Esophagus mucosa (tissue), 1 donor: ENCODE measurements around the gene USP32. TPM values are rescaled to one million over a fixed set of nuclear protein-coding genes. Genes with fewer than 3 reads are reported as not detected.
A peak's percentile ranks its signal among the peaks of the same experiment; 100 is the strongest.

Experiments
- ATAC-seq: fragments of 200-7000 bp; cut with Tn5 transposase; one replicate; pipeline ENCODE4 v1.9.1; 2020
- total RNA-seq: library from RNA; stranded (reverse); gene quantifications from one replicate; pipeline ENCODE4 v1.2.4, GENCODE V29; 2023
- donor health status: DM: yes; HTN: yes; CAD: no.

Gene USP32
- total RNA-seq, 1 donor from 2014 or later, result 53.5 TPM

DNA sequence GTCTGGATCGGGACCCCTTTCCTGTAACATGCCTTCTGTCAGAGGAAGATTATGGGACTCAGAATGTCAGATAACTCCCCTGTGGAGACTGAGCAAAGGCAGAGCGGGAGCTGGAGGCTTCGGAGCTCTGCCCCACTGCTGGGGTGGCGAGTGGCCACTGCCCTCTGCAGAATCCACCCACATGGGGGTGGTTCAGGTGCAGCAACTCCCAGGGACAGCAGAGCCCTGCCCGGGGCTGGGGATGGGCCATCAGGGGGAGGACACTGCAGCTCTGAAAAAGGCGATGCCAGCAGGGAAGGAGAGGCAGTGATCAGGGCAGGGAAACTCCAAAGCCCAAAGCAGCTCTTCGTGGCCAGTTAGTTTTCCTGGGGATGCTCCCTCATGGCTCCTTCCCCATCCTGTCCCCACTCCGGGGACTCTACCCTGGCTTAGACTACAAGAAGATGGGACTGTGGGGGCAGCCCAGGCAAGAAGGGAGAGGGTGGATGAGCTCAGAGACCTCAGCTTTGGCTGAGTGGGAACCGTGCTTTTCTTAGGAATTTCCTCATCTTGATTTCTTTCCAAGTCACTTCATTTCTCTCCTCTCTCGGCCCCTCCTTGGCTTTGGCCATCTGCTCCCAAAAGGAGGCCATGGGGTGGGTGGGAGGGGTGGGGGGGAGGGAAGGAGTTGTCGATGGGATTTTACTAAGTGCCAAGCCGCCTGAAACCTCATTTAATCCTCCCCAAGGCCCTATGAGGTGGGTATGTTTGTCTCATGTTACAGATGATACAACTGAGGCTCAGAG lies 238.1 kb downstream of the USP32 start:
- no peak for ATAC-seq

- ATAC-seq, result no peak
These were observed 240.6 kb downstream of the USP32 start for GRCh38 chr17:60151355-60151754.

- ATAC-seq, result peak; percentile 12
These were observed 242.0 kb downstream of the USP32 start, which contains the start of gene CA4 for GRCh38 chr17:60149691-60150582. CA4 (plus strand) TSS chr17:60149973; CDS start chr17:60150035, 62 bp downstream.

DNA sequence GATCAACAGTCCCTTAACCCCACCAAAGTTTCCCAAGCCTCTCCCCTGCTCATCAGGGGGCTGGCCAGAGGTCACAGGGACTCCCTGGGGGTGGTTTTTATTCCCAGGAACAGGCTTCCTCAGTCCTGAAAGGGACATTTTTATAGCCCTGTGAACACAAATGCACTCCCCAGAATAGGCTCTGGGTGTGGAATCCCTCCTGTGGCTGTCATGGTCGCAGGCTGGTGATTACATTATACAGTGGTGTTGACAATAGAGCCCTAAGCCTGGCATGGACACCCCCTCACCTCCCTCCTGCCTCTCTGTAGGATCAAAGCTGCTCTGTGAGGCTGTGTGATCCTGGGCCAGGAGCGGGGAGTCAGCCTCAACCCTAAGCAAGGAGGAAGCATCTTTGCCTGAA lies 243.6 kb downstream of the USP32 start:
- no peak for ATAC-seq

GRCh38 chr17:60147553-60148223 lies 244.2 kb downstream of the USP32 start:
- no peak for ATAC-seq

DNA sequence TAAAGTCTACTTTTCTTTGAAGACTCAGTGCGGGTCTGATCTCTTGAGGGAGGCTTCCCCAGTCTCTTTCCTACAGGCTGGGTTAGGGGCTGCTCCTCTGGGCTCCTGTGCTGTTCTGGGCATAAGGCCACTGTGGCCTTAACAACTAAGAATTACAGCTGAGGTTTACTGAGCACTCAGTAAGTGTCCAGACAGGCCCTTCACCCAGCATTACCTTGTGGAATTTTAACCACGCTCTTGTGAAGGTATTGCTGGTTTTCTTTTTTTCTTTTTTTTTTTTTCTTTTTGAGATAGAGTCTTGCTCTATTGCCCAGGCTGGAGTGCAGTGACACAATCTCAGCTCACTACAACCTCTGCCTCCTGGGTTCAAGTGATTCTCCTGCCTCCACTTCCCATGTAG lies 245.7 kb downstream of the USP32 start:
- ATAC-seq, result no peak

DNA sequence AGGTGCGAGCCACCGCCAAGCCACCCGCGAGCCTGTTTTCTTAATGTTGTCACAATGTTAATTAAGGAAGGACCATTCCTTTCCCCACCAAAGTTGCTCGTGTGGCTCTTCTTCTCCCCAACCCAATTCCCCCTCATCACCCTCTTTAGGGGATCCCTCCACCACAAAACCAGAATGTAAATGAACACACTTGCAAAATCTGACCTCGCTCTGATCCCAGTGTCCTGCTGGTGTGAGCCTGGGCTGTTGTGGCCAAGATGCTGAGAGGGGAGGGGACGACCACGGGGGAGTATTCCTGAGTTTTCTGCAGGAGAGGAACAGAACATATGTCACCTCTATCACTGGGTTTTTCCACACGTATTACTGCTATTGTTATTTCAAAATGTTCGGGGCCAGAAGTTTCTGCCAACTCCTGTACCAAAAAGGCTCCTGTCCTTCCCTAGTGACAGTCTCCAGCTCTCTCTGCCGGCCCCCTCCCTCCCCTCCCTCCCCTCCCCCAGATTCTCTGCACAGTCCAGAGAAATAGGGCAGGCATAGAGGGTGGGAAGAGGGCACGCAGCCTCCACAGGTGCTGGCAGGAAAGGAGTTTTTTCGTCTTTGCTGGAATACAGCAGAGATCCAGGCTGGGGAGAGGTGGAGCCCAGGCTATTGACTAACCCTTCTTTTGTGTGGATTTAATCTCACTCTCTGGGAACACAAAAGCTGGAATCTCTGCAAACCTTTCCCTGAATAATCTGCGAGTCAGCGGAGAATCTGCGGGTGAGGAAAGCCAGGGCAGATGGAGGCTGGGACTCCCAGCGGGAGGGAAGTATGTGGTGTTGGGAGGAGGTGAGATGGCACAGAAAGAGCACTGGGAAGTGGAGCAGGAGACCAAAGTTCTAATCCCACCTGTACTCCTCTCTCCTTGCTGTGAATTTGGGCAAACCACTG lies 246.7 kb downstream of the USP32 start:
- ATAC-seq, result no peak

GRCh38 chr17:60142872-60143499 lies 248.9 kb downstream of the USP32 start:
- ATAC-seq, result peak; percentile 68

- ATAC-seq, result peak; percentile 51
These were observed 250.6 kb downstream of the USP32 start for GRCh38 chr17:60141111-60142018.

DNA sequence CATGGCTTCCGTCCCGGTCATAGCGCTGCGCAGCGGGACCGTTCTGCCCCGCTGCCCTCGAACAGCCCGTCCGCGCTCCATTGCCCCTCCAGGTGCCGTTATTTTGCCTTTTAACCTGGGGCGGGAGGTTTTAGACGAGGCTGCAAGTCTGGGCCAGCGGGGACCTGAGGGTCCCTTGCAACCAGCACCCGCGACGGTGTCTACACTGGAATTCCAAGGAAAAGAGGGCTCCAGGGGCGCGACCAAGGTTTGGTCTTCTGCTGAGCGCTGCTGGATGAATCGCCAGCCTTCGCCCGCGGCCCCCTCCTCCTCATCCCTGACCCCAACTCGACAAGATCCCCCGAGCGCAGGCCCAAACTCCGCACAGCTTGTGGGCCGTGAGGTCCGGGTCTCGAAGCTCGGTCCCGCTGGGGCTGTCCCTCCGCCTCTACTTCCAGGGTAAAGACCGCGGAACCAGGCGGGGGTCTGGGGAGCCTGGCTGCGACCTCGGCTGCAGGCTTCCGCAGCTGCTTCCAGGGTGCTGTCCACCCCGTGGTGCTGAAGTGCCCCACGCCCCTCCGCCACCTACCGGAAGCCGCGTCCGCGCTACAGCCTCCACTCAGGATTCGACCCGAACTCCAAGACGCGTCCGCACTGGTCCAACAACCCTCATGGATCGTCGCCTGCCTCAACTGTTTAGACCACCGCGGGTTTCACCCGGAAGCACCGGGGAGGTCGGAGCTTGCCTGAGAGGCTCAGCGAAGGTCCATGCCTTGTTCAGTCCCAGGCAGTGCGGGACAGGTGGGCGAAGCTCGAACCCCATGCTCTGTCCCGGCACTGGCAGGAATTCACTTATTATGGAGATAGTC lies 252.3 kb downstream of the USP32 start:
- peak; percentile 39 for ATAC-seq

- no peak for ATAC-seq
These were observed 253.0 kb downstream of the USP32 start for GRCh38 chr17:60138769-60139437.

DNA sequence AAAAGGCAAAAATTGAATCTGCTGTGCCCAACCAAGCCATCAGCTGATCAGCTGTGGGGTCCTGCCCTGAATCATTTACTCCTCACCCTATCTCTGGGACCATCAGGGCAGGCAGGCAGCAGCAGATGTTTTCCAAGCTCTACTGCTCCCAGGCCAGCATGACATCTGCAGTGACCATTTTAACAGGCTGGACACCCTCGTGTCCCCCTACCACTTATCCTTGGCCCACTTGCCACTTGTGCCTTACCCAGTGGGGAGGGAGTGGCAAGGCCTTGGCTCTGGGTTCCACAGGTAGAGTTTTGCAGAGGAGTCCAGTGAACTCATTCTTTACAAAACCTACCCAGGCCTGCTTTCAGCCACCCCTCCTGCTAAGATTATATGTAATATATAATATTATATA lies 254.2 kb downstream of the USP32 start:
- no peak for ATAC-seq

GRCh38 chr17:60135951-60136666 lies 255.8 kb downstream of the USP32 start:
- ATAC-seq, result no peak

GRCh38 chr17:60135151-60135950 lies 256.6 kb downstream of the USP32 start:
- peak; percentile 92 for ATAC-seq

- ATAC-seq, result peak; percentile 9
These were observed 257.4 kb downstream of the USP32 start for GRCh38 chr17:60134396-60135150.

DNA sequence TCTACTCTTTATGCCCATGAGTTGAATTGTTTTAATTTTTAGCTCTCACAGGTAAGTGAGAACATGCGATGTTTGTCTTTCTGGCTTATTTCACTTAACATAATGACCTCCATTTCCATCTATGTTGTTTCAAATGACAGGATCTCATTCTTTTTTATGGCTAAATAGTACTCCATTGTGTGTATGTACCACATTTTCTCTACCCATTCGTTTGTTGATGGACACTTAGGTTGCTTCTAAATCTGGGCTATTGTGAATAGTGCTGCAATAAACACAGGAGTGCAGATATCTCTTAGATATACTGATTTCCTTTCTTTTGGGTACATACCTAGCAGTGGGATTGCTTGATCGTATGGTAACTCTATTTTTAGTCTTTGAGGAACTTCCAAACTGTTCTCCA lies 261.5 kb downstream of the USP32 start:
- ATAC-seq, result no peak
